ENCODE results near the gene TDRD7.
"Not testable (repeated sequence)": the region's sequence is repeated elsewhere in the genome, so short reads cannot be mapped to it uniquely, and the experiment has no call there.

TDRD7 gene

DNA sequence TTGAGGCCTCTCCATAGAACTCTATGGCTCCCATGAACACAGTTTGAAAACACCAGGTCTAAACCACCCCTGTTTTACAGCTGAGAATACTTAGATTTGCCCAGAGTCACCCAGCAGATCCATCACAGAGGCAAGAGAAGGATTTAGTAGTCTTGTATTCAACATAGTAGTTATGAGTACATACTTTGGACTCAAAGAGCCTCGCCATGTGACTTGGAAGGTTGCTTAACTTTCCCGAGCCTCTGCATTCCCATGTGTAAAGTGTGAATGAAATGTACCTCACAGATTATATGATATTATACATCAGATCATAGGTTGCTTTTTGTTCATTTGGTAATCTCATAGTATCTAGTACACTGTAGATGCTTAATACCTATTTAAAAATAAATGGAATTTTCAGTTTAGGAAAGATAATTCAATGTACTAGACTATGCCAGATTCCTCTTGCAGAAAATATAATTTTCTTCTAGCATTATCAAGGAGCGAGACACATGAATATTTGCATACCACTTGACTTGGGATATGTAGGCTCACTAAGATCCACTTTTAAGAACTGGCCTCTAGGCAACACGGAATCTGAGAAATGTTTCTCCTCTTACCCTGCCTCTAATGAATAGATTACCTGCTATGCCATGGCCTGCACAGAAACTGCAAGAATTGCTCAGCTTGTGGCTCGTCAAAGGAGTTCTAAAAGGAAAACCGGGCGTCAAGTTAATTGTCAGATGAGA lies 18.6 kb downstream of the TDRD7 start:
- H3K36me3 ChIP-seq (ENCODE audit: control insufficient read depth, insufficient read depth, low read length): no peaks in the 10 kb centered on the region
- H3K27me3 ChIP-seq (ENCODE audit: control insufficient read depth, insufficient read depth, low read length): no peaks in the 10 kb centered on the region
- H3K4me3 ChIP-seq (ENCODE audit: low read depth, low read length): no peak overlapping the region
- H3K9me3 ChIP-seq (ENCODE audit: control insufficient read depth, insufficient read depth, low read length): no peaks in the 10 kb centered on the region
- H3K4me1 ChIP-seq (ENCODE audit: control insufficient read depth, insufficient read depth, low read length): peaks cover 5% of the 10 kb centered on the region; the same call in 1 of the 2 replicates
- H3K27ac ChIP-seq (ENCODE audit: low read depth, low read length): no peak overlapping the region
- H3K9ac ChIP-seq (ENCODE audit: low read depth, low read length): no peak overlapping the region

DNA sequence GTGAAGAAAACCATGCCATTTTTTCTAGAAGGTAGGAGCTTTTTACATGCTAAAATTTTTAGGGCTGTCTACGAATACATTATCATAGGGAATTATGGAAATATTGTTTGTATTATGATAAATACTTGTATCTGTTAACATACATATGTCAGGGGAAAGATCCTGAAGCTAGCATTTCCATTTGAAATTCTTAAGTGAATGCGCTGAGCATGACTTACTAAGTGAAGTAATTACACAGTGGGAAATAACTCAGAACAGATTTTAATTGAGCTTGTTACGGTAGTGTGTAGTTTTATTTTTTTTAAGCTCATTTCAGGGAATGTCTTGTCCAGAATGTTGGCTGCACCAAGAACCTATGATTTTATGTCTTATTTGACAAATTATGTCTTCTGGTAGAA lies 19.1 kb downstream of the TDRD7 start:
- no peak overlapping the region for H3K4me3 ChIP-seq (ENCODE audit: low read depth, low read length)
- H3K36me3 ChIP-seq (ENCODE audit: control insufficient read depth, insufficient read depth, low read length): no peaks in the 10 kb centered on the region
- no peak overlapping the region for H3K9ac ChIP-seq (ENCODE audit: low read depth, low read length)
- H3K9me3 ChIP-seq (ENCODE audit: control insufficient read depth, insufficient read depth, low read length): no peaks in the 10 kb centered on the region
- H3K4me1 ChIP-seq (ENCODE audit: control insufficient read depth, insufficient read depth, low read length): peaks cover 5% of the 10 kb centered on the region; the same call in 1 of the 2 replicates
- H3K27ac ChIP-seq (ENCODE audit: low read depth, low read length): no peak overlapping the region
- H3K27me3 ChIP-seq (ENCODE audit: control insufficient read depth, insufficient read depth, low read length): no peaks in the 10 kb centered on the region

DNA sequence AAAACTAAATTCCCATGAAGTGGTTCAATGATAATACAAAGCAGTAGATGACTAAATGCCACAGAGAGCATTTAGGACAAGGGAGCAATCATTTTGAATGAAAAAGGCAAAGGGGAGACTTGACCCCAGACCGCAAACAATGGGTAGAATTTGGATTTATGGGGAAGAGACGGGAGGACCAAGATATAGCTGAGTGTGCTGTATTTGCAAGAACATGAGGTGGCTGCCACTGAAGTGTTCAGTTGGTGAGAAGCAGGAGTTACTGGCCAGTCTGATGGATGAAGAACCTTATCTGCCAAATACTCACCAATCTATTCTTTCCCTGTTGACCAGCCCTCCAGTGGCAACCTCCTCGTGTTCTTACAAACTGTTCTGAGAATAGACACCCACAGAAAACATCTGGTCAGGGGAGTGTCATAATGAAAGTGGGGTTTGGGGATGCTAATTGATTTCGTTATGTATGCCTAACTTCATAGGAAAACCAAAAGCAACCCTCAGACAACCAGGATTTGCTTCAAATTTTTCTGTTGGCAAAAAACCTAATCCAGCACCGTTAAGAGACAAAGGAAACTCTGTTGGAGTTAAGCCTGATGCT lies 19.8 kb downstream of the TDRD7 start:
- H3K36me3 ChIP-seq (ENCODE audit: control insufficient read depth, insufficient read depth, low read length): no peaks in the 10 kb centered on the region
- no peaks in the 10 kb centered on the region for H3K9me3 ChIP-seq (ENCODE audit: control insufficient read depth, insufficient read depth, low read length)
- H3K4me1 ChIP-seq (ENCODE audit: control insufficient read depth, insufficient read depth, low read length): peaks cover 5% of the 10 kb centered on the region; the same call in 1 of the 2 replicates
- no peak overlapping the region for H3K27ac ChIP-seq (ENCODE audit: low read depth, low read length)
- H3K9ac ChIP-seq (ENCODE audit: low read depth, low read length): no peak overlapping the region
- H3K27me3 ChIP-seq (ENCODE audit: control insufficient read depth, insufficient read depth, low read length): no peaks in the 10 kb centered on the region
- no peak overlapping the region for H3K4me3 ChIP-seq (ENCODE audit: low read depth, low read length)

DNA sequence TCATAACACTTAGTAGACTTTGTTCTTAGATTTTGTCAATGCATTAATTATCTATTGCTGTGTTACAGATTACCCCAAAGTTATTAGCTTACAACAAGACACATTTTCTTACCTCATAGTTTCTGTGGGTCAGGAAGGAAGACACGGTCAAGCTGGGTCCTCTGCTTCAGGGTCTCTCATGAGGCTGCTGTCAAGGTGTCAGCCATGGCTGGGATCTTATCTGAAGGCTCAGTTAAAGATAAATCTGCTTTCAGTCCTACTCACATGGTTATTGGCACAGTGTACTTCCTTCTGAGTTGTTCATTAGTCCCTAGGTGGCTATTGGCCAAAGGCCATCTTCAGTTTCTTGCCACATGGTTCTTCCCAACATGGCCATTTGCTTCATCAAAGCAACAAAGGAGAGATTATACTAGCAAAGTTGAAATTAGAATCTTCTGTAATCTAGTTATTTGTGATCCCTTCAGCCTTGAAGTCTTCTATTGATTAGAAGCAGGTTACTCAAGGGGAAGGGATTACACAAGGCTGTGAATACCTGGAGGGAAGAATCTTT lies 25.2 kb downstream of the TDRD7 start:
- 0 out of 2 replicates have a peak, but pooled peaks cover 6% of the 10 kb centered on the region for H3K4me1 ChIP-seq (ENCODE audit: control insufficient read depth, insufficient read depth, low read length)

DNA sequence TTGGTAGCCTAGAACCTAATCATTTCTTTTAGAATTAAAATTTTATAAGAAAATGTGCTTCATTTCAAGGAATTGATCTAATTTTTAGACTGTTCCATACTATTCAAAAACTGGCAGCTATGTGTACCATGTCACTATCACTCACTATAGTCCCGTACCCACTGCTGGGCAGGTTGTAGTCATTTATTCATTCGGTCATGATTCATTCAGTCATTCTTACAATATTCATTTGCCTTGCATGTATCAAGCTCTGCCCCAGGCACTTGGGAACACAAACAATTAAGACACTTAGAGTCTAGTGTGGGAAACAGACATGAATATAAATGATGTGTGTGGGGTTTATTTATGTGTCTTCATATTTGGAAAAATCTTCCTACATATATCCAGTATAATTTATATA lies 26.4 kb downstream of the TDRD7 start:
- H3K9ac ChIP-seq (ENCODE audit: low read depth, low read length): no peak overlapping the region
- no peaks in the 10 kb centered on the region for H3K27me3 ChIP-seq (ENCODE audit: control insufficient read depth, insufficient read depth, low read length)
- no peak overlapping the region for H3K27ac ChIP-seq (ENCODE audit: low read depth, low read length)
- 0 out of 2 replicates have a peak, but pooled peaks cover 6% of the 10 kb centered on the region for H3K4me1 ChIP-seq (ENCODE audit: control insufficient read depth, insufficient read depth, low read length)
- H3K36me3 ChIP-seq (ENCODE audit: control insufficient read depth, insufficient read depth, low read length): no peaks in the 10 kb centered on the region
- H3K4me3 ChIP-seq (ENCODE audit: low read depth, low read length): no peak overlapping the region
- H3K9me3 ChIP-seq (ENCODE audit: control insufficient read depth, insufficient read depth, low read length): no peaks in the 10 kb centered on the region

More for the DNA sequence above, 25.2 kb downstream of the TDRD7 start:
- H3K27me3 ChIP-seq (ENCODE audit: control insufficient read depth, insufficient read depth, low read length): no peaks in the 10 kb centered on the region
- no peak overlapping the region for H3K27ac ChIP-seq (ENCODE audit: low read depth, low read length)
- H3K36me3 ChIP-seq (ENCODE audit: control insufficient read depth, insufficient read depth, low read length): no peaks in the 10 kb centered on the region
- H3K9ac ChIP-seq (ENCODE audit: low read depth, low read length): no peak overlapping the region
- H3K4me3 ChIP-seq (ENCODE audit: low read depth, low read length): no peak overlapping the region
- no peaks in the 10 kb centered on the region for H3K9me3 ChIP-seq (ENCODE audit: control insufficient read depth, insufficient read depth, low read length)

DNA sequence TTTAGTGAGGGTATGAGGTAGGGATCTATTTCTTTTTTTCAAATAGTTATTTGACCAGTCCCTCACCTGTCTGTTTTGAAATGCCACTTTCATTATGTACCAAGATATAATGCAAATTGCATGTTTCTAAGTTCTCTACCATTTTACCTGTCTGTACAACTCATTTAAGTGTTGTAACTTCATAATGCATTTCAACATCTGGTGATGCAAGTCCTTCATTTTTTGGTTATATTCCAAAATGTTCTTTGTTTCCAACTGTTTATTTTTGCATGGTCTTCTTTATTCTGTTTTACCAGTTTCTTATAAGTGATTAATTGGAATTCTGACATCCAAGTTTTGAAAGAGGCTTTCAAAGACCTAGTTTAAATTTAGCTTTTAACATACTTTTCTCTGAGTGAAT lies 26.8 kb downstream of the TDRD7 start:
- 0 out of 2 replicates have a peak, but pooled peaks cover 6% of the 10 kb centered on the region for H3K4me1 ChIP-seq (ENCODE audit: control insufficient read depth, insufficient read depth, low read length)
- H3K9me3 ChIP-seq (ENCODE audit: control insufficient read depth, insufficient read depth, low read length): no peaks in the 10 kb centered on the region
- no peaks in the 10 kb centered on the region for H3K27me3 ChIP-seq (ENCODE audit: control insufficient read depth, insufficient read depth, low read length)
- H3K27ac ChIP-seq (ENCODE audit: low read depth, low read length): no peak overlapping the region
- no peak overlapping the region for H3K4me3 ChIP-seq (ENCODE audit: low read depth, low read length)
- no peaks in the 10 kb centered on the region for H3K36me3 ChIP-seq (ENCODE audit: control insufficient read depth, insufficient read depth, low read length)
- H3K9ac ChIP-seq (ENCODE audit: low read depth, low read length): no peak overlapping the region

DNA sequence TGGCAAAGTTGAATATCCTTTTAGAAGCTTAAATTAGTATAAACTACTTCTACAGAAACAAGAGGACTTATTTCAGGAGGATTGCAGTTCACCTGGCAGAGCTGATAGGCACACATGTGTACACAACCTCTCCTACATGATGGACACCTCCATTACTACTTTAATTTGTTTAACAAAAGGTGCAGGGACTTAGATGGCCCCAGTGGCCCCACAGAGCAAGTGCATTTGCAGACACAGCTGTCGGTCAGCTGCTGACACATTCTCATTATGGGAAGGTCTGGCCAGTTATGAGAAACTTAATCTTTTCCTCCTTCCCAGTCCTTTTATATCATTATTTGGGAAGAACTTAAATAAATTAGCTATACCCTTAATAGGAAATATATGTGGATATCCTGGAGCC lies 28.3 kb downstream of the TDRD7 start:
- Histone ChIP-seq H3K27ac (ENCODE audit: low read depth, low read length) (no peak overlapping the region), H3K4me3 (ENCODE audit: low read depth, low read length) (no peak overlapping the region), H3K36me3 (ENCODE audit: control insufficient read depth, insufficient read depth, low read length) (no peaks in the 10 kb centered on the region), H3K9ac (ENCODE audit: low read depth, low read length) (no peak overlapping the region), H3K9me3 (ENCODE audit: control insufficient read depth, insufficient read depth, low read length) (no peaks in the 10 kb centered on the region), H3K4me1 (ENCODE audit: control insufficient read depth, insufficient read depth, low read length) (0 out of 2 replicates have a peak, but pooled peaks cover 6% of the 10 kb centered on the region), H3K27me3 (ENCODE audit: control insufficient read depth, insufficient read depth, low read length) (no peaks in the 10 kb centered on the region)

DNA sequence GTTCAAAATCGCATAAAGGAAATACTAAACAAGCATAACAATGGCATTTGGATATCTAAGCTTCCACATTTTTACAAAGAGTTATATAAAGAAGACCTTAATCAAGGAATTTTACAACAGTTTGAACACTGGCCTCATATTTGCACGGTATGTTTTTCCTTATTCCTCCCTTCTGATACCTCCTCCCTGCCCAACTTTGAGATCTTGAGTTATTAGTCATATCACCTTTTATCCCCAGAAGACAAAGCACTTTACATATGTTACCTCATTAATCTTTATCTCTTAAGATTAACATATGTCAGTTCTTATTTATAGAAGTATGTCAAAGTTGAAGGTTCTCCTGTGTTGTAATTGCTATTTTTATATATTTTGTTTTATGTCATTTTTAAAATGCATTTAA lies 29.8 kb downstream of the TDRD7 start:
- 0 out of 2 replicates have a peak, but pooled peaks cover 6% of the 10 kb centered on the region for H3K4me1 ChIP-seq (ENCODE audit: control insufficient read depth, insufficient read depth, low read length)
- no peak overlapping the region for H3K4me3 ChIP-seq (ENCODE audit: low read depth, low read length)
- no peak overlapping the region for H3K27ac ChIP-seq (ENCODE audit: low read depth, low read length)
- H3K36me3 ChIP-seq (ENCODE audit: control insufficient read depth, insufficient read depth, low read length): no peaks in the 10 kb centered on the region
- H3K9ac ChIP-seq (ENCODE audit: low read depth, low read length): no peak overlapping the region
- H3K9me3 ChIP-seq (ENCODE audit: control insufficient read depth, insufficient read depth, low read length): no peaks in the 10 kb centered on the region
- H3K27me3 ChIP-seq (ENCODE audit: control insufficient read depth, insufficient read depth, low read length): no peaks in the 10 kb centered on the region

DNA sequence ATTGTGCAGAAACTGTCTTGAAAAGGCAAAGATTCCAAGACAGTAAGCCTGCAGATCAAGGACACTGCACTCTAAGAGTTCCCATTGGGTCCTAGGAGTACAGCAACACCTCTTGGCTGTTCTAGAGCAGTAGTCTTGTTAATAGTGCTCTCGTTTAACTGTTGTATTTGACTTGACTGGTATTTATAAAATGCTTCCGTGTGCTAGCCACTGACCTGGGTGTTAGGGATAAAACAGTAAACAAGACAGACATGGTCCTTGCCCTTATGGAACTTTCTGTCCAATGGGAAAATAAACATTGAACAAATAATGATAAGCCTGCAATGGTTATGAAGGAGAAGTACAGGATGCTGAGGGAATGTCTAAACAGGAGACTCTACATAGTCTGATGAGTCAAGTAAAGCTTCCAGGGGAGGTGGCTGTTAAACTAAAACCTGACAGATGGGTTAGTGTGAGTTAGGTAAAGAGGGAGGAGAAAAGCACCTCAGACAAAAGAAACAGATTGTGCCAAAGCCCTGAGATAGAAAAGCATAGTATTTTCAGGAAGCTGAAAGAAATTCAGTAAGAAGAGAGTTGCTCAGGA lies 33.3 kb downstream of the TDRD7 start:
- Histone ChIP-seq H3K9ac (ENCODE audit: low read depth, low read length) (no peak overlapping the region), H3K27ac (ENCODE audit: low read depth, low read length) (no peak overlapping the region), H3K4me3 (ENCODE audit: low read depth, low read length) (no peak overlapping the region), H3K9me3 (ENCODE audit: control insufficient read depth, insufficient read depth, low read length) (no peaks in the 10 kb centered on the region), H3K4me1 (ENCODE audit: control insufficient read depth, insufficient read depth, low read length) (0 out of 2 replicates have a peak, but pooled peaks cover 2% of the 10 kb centered on the region), H3K27me3 (ENCODE audit: control insufficient read depth, insufficient read depth, low read length) (no peaks in the 10 kb centered on the region), H3K36me3 (ENCODE audit: control insufficient read depth, insufficient read depth, low read length) (no peaks in the 10 kb centered on the region)

DNA sequence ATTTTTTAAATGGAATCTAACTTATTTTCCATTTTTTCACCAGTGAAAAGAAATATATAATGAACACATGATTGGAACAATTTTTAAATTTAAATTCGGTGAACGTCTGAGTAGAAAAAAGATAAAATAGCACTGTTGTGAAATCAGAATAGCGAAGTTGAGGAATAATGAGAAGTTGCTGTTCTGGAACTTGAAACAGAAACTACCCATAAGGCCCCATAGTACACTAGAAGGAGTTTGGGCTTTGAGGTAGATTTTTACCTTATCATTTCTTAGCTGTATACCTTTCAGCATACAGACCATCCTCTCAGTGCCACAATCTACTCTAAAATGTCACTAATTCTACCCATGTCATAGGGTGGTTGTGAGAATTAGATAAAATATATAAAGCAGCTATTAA lies 35.1 kb downstream of the TDRD7 start:
- Histone ChIP-seq H3K27ac (ENCODE audit: low read depth, low read length) (no peak overlapping the region), H3K9me3 (ENCODE audit: control insufficient read depth, insufficient read depth, low read length) (no peaks in the 10 kb centered on the region), H3K9ac (ENCODE audit: low read depth, low read length) (no peak overlapping the region), H3K27me3 (ENCODE audit: control insufficient read depth, insufficient read depth, low read length) (no peaks in the 10 kb centered on the region), H3K36me3 (ENCODE audit: control insufficient read depth, insufficient read depth, low read length) (no peaks in the 10 kb centered on the region), H3K4me3 (ENCODE audit: low read depth, low read length) (no peak overlapping the region), H3K4me1 (ENCODE audit: control insufficient read depth, insufficient read depth, low read length) (no peaks in the 10 kb centered on the region)

DNA sequence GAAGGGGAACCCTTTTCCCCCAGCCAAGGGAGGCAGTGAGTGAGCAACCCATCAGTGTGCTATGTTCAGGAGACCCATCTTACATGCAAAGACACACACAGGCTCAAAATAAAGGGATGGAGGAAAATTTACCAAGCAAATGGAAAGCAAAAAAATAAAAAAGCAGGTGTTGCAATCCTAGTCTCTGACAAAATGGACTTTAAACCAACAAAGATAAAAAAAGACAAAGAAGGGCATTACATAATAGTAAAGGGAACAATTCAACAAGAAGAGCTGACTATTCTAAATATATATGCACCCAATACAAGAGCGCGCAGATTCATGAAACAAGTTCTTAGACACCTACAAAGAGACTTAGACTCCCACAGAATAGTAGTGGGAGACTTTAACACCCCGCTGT lies 41.7 kb downstream of the TDRD7 start:
- H3K36me3 ChIP-seq (ENCODE audit: control insufficient read depth, insufficient read depth, low read length); H3K9ac ChIP-seq (ENCODE audit: low read depth, low read length); H3K4me3 ChIP-seq (ENCODE audit: low read depth, low read length); H3K4me1 ChIP-seq (ENCODE audit: control insufficient read depth, insufficient read depth, low read length); H3K9me3 ChIP-seq (ENCODE audit: control insufficient read depth, insufficient read depth, low read length); H3K27me3 ChIP-seq (ENCODE audit: control insufficient read depth, insufficient read depth, low read length); H3K27ac ChIP-seq (ENCODE audit: low read depth, low read length): not testable (repeated sequence)
